Measurements from ENCODE around the gene KRTAP1-3.

- TF ChIP-seq CTCF (IDR thresholded peaks at IDR 0.05) (no peak), ZFX (IDR thresholded peaks at IDR 0.05; ENCODE audit: borderline replicate concordance) (no peak)
Measured at GRCh38 chr17:40993839-40994238, 40.8 kb downstream of the KRTAP1-3 start, which contains the start of gene KRTAP3-3.

Measured in 22Rv1 (cell line).